HG03097 (cell line): Measurements from ENCODE around the gene ARHGAP6.
"Not testable (repeated sequence)": the region's sequence is repeated elsewhere in the genome, so short reads cannot be mapped to it uniquely, and the experiment has no call there.

Source experiments
- ATAC-seq: cut with Tn5 transposase; IDR thresholded peaks from one replicate; pipeline ENCODE4 v1.9.1; 2021; ENCODE audit not compliant: unreplicated experiment, low FRiP score

Gene ARHGAP6

DNA sequence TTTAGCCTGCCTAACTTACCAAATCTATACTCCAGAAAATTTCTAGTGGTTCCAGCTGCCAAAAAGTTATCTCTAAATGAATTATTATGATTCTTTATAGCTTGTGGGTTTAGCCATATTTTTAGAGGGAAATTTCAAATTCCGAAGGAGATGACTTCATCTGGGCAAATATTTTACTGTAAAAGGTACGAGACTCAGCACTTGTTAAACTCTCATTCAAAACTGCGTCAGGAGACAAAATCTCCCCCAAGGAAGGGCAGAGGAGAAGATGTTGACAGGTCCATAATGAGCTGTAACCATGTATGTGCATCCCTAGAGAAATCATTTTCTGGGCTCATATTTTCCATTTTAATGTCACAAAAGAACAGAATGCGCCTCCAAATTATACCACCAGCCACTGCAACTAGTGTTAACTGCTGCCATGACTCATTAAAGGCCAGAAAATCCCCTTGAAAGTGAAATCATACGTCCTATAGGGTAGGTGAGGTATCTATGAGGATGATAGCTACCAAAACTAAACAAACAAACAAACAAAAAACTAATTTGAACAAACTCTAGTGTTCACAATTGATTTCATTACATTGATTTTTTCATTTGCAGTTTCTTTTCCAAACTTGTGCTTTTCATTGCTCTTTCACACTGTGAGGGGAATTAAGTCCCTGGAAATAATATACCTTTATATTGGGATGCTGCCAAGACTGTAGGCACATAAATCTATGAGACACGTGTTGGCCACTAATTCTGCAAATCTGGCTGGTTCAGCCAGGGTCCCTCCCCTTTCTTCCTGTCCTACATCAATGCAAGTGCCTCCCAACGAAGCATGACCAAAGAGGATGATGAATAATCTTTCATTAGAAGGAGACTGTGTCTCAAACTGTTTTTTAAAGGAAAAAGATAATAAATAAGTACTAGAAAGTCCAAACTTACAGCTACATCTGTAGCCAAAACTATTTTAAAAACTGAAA lies 85.8 kb downstream of the ARHGAP6 start:
- no peak for ATAC-seq

DNA sequence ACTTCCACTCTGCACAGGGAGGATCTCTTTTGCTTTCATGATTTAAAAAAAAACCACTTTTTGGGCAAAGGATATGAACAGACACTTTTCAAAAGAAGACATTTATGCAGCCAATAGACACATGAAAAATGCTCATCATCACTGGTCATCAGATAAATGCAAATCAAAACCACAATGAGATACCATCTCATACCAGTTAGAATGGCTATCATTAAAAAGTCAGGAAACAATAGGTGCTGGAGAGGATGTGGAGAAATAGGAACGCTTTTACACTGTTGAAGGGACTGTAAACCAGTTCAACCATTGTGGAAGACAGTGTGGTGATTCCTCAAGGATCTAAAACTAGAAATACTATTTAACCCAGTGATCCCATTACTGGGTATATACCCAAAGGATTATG lies 87.4 kb downstream of the ARHGAP6 start:
- ATAC-seq, result not testable (repeated sequence)

DNA sequence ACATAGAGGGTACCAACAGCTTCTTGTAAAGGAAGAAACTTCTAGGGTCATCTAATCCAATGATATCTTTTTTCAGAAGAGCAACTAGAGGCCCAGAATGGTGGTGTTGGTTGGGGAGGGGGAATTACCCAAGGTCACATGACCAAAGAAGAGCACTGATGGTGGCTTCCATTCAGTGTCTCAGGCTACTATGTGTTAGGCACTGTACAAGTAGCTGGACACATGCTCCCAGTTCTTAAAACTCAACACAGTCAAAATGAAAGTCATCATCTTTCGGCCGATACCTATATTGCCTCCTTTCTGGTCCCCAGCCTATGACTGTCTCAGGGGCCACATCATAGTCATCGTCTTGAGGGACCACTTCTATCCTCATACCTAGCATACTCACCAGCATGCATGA lies 88.1 kb downstream of the ARHGAP6 start:
- no peak for ATAC-seq

DNA sequence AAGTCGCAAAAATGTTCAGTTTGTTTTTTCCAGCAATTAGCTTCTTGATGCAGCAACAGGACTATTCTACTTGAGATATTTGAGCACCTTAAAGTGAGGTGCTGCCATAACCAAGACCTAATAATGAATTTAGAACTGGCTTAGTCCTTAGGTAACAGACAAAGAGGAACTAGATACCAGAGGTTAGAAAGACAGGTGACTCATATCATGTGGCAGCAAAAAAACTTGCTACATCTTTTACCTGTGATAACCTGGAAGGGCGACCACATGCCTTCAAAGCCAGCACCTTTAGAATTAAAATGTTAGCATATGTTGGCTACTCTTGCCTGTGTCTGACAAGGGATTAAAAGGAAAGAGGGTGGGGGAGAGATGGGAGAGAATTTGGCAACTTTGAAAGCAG lies 90.4 kb downstream of the ARHGAP6 start:
- no peak for ATAC-seq

DNA sequence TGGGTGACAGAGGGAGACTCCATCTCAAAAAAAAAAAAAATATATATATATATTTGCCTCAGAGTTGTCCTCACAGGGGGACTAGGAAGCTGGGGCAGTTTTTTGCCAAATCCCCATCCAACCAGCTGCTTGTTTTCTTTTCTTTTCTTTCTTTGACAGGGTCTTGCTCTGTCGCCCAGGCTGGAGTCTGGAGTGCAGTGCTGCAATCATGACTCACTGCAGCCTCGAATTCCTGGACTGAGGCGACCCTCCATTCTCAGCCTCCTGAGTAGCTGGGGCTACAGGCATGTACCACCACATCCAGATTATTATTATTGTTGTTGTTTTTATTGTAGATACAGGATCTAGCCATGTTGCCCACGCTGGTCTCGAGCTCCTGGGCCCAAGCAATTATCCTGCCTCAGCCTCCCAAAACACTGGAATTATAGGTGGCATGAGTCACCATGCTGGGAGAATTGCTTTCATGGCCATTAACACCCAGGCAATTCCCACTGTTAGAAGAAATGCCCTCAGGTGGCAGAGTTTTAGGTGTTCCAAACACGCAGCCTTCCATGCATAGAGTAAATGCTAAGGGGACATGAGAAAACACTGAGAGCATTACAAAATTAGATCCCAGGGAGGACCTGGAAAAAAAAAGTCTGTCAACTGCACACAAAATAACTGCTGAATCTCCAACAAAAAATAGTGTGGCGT lies 98.0 kb downstream of the ARHGAP6 start:
- no peak for ATAC-seq

DNA sequence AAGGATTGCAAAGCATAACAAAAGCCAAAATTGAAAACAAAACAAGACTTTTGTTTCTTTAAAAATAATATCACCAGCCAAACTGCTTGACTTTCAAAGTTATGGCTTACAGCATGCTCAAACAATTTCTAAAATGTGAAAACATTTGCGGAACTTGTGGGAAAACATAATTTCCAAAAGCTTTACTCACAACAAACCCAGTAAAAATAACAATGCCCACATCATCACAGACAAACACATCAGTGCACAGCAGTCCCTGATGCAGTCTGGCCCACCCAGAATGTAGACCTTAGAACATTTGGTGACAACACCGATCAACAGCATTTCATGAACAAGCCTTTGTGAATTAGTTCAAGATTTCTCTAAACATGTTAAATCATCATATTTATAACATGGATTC lies 98.9 kb downstream of the ARHGAP6 start:
- ATAC-seq, result no peak

DNA sequence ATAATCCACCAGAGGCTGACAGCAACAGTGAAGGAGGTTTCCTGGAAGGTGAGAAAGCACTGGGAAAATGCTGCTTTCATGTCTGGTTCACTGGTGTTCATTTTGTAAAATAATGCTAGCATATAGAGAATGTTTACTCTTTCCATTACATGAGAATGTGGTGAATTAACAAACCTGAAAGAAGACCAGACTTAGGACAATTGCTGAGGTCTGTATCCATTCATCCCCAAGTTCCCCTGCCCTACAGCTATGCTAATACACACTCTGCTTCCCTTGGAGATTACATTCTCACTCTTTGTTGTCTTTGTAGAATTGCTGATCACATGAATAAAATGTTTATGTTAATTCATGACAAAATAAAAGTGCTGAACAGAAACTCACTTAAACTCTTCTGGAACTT lies 99.5 kb downstream of the ARHGAP6 start:
- ATAC-seq, result no peak

DNA sequence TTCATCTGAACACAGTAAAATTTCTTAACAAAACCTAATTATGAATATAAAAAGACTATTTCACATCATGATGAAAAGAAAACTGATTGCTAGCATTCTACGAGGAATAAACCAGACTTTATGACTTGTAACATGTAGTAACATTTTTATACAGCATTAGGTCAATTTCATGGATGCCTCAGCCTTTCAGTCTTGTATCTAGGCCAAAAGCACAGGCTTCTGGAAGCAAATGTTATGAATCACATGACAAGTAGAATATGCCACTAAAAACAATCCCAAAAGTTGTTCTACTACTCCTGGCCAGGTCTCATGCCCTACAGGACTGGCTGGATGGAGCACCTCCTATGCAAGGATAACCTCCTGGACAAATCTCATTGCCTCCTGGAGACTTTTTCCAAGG lies 101.2 kb downstream of the ARHGAP6 start:
- no peak for ATAC-seq

DNA sequence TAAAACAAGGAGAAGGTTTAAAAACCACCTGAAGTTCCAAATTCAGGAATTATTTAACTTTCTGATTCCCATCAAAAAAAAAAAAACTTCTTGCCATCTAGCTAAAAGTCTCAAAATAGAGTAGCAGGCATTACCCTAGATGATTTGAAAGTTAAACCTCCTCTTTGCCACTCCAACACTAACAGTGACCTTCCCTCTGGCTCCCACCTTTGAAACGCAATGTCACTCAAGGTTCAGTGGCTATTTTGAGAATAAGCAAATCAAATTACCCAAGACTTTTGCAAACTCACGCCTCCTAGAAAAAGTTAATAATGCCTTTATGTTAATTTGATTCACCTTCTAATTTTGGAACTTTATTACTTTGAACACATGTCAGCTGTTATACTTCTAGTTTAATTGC lies 103.2 kb downstream of the ARHGAP6 start:
- ATAC-seq, result no peak

DNA sequence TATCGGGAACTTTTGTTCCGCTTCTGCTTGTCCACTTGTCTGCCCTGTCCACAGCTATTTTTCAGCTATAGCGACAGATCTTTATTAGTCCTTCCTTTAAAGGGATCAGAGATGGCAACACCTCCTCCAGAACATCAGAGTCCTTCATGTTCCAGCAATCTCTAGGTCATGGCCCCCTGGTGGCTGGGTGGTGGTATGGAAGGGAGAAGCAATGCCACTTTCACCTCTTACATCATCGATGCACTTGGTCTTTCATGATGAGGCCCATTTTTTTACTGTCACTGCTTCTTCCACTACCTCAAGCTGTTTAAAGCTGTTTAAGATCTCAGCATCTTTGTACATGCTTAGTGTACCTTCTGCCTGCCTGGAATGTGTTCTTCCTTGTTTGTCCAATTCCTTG lies 106.7 kb downstream of the ARHGAP6 start:
- ATAC-seq, result no peak

DNA sequence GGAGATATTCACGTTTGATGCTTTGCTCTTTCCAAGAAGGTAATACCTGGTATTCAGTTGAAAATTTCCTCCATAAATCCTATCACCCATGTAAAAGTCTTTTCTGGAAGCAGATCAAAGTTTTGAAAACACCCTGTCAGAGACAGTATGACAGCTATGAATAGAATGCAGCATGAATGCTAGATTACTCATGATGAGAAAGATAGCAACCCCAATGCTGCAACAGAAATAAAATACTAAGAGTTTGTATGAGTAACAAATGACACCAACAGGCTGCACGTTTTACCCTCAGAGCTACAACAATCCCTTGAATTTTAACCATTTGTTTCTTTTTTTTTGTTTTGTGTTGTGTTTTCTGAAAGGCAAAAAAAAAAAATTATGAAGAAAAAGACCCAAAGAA lies 108.6 kb downstream of the ARHGAP6 start:
- ATAC-seq, result no peak

DNA sequence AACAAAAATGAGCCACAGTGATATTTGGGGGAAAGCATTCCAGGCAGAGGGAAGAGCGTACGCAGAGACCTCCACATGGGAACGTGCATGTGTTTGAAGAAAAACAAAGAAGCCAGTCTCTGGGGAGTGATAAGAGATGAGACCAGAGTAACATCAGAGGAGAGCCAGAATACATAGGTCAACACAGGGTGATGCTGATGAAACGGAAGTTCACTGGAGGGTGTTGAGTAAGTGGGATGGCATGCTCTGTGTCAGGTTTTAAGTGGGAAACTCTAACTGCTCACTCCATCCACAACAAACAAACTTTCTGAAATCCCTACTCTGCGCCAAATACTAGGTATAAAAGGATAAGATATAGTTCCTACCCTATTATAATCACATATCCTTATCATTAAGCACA lies 110.0 kb downstream of the ARHGAP6 start:
- no peak for ATAC-seq

DNA sequence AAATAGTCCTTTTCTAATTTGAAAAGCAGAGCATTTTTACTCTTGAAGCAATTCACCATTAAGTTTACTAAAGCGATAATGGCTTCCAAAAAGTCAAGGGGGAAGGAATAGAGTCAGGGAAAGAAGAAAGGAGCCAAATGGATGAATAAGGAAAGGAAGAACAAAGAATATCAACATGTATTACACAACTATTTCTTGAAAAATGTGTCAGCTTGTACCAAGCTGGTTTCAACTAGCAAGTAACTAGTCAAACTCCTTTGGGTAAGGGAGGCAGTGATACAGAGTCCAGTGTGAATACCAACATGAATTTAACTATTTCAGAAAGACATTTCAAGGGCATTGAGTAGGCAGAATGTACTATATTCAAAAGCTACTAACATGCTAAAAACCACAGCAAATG lies 112.1 kb downstream of the ARHGAP6 start:
- ATAC-seq, result no peak

DNA sequence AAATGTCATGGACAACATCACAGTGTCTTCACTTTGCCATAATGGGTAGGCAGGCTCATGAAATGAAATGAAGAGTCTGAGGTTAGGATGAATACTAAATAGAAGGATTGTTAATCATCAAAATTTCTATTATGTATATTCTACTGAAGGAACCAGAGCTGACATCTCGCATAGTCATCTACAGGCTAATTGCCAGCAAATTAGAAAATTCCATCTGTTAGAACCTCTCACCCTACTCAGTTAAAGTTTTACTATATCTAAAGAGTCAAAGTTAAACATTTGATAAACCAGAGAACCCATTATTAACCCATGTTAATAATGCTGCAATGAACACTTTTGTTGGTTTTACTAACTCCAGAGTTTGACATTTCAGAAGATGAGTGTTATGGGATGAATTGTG lies 114.6 kb downstream of the ARHGAP6 start:
- ATAC-seq, result no peak

DNA sequence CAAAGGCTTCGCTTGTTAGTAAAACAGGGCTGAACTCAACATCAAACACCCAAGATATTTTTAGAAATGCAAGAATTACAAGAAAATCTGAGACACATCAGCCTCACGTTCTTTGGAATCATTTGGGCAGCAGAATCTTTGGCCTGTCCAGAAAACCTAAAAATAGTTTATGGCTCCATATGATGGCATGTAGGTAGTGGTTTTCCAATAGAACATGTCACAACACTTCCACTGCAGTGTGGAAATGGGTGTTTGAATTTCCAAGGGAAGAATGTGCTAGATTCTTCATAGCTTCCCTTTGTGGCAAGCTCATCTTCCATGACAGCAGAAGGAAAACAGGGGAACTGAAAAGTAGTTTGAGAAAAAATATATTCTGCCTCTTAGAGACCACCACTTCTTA lies 118.8 kb downstream of the ARHGAP6 start:
- ATAC-seq, result no peak

DNA sequence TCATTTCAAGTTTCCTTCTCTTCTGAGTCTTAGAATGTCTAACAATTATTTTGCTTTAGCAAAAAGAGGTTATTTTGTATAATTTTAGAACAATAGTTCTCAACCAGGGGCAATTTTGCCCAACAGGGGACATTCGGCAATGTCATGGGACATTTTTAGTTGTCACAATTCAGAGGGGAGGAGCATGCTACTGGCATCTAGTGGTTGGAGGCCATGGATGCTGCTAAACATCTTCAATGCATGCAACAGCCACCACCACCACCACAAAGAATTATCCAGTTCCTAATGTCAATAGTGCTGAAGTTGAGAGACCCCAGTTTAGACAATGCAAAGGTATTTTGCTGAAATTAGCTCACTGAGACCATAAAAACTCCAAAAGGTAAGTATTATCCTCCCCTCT lies 122.5 kb downstream of the ARHGAP6 start:
- ATAC-seq, result no peak

DNA sequence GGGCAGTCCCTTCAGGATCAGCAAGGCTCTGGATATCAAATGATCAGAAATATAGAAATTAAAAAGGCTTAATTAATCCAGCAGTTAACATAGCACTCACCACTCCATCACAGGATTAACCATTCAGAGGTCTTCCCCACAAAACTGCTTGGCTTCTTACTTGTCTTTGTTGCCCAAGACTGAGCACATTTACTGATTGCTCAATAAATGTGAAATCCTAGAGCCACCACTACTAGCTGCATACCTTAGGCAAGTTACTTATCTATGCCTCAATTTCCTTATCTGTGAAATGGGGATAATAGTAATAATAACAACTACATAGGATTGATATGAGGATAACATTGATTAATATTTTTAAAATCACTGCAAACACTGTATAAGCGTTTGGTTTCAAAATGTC lies 124.2 kb downstream of the ARHGAP6 start:
- no peak for ATAC-seq

DNA sequence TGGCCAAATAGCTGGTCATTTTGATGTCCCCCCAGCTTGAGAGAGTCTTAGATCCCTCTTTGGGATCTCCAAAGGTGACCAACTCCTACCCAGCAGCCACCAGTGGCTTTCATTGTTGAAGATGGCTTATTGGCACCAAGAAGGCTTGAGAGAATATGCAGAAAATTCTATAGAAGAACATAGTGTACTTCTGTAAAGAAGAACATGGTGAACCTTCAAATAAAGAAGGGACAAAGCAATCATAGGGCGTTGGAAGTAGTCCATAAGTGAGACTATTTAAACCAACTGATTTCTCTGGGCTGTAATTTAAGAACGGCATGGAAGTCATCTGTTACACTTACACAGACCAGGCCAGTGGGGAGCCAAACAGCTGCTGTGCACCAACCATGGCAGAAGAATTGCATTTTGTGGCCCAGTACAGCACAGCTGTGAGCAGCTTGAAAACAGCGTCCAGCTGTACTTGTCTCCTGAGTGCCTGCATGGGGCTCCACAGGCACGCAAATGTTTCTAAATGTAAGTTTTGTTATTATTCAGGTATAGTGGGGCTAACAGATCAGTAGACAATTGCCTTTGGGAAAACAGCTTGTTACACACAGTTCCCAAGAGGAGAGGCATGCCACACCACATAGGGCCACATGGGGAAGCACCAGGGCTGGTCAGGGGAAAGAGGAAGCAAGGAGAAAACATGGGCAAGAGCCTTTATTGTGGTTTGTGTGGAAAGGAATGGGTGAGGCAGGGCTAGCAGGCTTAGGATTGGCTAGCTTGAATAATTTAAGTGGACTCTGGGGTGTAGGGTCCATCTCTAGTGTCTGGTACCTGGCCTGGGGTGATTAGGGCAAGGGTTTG lies 125.0 kb downstream of the ARHGAP6 start:
- ATAC-seq, result no peak

DNA sequence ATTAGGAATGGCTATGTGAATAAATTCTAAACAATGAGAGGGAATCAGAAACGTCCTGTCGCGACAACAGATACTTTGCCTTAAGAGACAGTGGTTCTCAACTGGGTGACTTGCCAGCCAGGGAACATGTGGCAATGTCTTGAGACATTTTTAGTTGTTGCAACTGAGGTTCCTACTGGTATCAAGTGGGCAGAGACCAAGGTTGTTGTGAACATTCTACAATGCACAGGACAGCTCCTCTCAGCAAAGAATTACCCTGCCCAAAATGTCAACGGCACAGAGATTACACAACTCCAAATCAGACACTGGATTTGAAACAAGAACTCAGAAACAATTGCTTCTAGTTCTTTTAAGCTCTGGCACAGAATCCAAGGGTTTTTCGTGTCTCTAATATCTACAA lies 128.6 kb downstream of the ARHGAP6 start:
- no peak for ATAC-seq

DNA sequence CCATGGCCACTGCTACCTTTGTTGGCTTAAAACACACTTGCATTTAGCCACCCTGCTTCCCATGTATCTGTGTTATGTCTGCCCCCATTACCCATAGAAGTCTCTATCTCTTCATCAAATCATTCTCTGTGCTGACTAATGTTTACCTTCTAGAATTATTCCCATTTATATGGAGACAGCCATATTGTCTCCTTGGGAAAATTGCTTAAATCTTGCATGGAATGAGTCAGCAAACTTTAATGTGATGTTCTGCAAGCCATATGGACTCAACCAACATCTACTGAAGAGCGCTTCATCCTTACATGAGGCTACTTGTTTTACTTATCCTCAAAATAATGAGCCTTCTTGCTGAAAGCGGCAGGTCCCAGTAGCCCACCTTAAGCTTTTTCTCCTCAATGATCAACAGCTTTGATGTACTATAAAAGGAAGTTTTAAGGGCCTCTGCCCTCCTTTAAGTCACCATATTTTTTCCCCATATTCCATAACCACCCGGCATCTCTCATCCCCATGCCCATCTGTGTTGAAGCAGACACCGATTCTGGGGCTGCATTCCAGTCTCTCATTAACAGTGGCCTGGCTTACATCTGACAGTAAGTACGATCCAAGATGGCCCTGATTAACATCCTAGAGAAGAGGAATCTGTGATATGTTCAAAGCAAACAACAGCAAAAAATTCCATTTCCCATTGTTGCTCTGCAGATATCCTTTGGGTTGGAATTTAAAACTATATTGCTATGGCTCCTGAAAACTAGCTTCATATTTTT lies 130.4 kb downstream of the ARHGAP6 start:
- no peak for ATAC-seq
